ENCODE results near the gene STAT6.
A peak's percentile ranks its signal among the peaks of the same experiment; 100 is the strongest.
"Not testable (repeated sequence)": the region's sequence is repeated elsewhere in the genome, so short reads cannot be mapped to it uniquely, and the experiment has no call there.

Gene STAT6

DNA sequence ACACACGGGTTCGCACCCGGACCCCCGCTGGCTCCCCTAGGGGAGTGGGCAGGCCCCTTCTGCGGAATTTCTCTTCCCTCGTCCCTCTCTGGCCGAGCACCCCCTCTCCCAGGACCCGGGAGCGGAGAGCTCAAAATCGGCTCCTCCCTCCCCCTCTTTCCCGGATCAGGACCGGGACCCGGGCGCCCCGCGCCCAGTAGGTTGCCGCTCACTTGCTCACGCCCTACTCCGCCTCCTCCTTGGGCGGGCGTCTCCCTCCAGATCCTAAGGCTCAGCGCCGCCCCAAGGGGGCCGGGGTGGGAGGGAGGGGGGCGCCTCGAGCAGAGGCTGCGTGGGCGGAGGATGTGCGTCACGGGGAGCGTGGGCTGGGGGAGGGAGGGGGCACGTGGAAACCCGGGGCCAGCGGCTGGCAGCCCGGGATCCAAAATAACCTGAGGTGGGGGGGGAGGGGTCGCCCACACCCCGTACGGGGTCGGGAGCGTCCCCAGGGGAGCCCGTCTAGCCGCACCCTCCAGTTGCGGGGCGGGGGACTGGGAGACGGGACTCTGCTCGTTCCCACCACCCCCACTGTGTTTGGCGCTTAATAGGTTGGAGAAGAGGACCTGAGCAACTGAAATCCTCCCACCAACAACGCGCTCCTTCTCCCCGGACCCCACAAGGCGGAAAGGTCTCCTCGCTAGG lies 24.0 kb downstream of the STAT6 start:
- peak; percentile 68 for DNase-seq (ENCODE audit: low spot score)

GRCh38 chr12:57086493-57087009 lies 24.6 kb downstream of the STAT6 start:
- no peak for DNase-seq (ENCODE audit: low spot score)

GRCh38 chr12:57085999-57086492 lies 25.1 kb downstream of the STAT6 start:
- no peak for DNase-seq (ENCODE audit: low spot score)

DNA sequence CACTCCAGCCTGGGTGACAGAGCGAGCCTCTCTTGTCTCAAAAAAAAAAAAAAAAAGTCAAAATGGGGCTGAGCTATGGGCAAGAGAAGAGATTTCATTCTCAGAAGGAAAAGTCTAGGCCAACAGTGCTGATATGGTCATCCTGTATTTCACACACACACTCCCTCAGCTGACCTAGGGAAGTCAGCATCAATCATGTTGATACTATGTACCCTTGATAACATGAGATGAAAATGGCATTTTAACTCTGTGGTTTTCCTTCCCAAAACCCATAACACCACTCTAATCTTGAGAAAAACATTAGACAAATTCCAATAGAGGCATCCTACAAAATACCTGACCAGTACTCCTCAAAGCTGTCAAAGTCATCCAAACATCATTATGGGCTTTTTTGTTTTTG lies 30.3 kb downstream of the STAT6 start:
- DNase-seq (ENCODE audit: low spot score), result no peak

GRCh38 chr12:57079821-57080220 lies 31.3 kb downstream of the STAT6 start:
- peak; percentile 23 for DNase-seq (ENCODE audit: low spot score)

GRCh38 chr12:57078519-57079404 lies 32.4 kb downstream of the STAT6 start, which contains the start of gene NEMP1:
Gene NEMP1 (minus strand): TSS chr12:57078791. CDS start chr12:57078745, 46 bp downstream.
- DNase-seq (ENCODE audit: low spot score), result peak; percentile 100

DNA sequence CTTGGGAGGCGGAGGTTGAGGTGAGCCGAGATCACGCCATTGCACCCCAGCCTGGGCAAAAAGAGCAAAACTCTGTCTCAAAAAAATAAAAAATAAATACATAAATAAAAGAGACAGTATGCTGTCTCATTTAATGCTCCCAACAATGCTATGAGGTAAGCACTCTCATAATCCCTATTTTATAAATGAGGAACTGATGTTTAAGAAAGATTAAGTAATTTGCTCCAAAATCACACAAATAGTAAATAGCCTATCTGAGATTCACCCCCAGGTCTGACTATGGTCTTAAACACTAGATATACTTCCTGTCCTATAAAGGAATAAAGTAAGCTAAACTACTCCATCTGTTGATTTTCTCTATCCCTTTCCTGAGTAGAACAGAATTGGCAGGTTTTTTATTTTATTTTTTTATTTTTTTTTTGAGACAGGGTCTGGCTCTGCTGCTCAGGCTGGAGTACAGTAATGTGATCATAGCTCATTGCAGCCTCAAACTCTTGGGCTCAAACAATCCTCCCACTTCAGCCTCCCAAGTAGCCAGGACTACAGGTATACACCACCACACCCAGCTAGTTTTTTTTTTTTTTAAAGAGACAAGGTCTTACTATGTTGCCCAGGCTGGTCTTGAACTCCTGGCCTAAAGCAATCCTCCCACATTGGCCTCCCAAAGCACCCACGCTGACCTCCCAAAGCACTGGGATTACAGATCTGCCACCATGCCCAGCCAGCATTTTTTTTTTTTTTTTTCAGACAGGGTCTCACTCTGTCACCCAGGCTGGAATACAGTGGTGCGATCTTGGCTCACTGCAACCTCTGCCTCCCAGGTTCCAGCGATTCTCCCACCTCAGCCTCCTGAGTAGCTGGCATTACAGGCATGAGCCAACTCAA lies 37.4 kb downstream of the STAT6 start:
- DNase-seq (ENCODE audit: low spot score), result not testable (repeated sequence)

GRCh38 chr12:57072661-57073060 lies 38.5 kb downstream of the STAT6 start:
- no peak for DNase-seq (ENCODE audit: low spot score)

DNA sequence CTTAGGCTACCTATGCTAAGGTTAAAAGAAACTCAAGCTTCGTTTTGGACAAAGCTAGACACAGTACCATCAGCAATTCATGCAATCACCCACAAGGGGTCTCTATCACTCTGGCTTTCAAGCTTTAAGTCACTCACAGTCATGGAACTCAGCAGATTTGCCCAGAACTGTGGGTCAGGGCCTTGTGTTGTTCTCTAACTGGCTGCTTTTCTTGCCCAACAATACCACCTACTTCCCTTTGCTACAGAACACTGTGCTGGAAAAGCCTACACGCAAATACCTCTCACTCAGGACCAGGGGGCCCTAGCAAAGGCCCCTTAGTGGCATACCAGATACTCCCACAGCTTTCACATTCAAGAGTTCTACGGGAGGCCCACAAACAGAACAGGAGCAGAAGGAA lies 41.6 kb downstream of the STAT6 start:
- peak; percentile 92 for DNase-seq (ENCODE audit: low spot score)

- no peak for DNase-seq (ENCODE audit: low spot score)
Observed at GRCh38 chr12:57066245-57066644, 44.9 kb downstream of the STAT6 start.

- DNase-seq (ENCODE audit: low spot score), result no peak
Observed at GRCh38 chr12:57063991-57064685, 47.0 kb downstream of the STAT6 start.

DNA sequence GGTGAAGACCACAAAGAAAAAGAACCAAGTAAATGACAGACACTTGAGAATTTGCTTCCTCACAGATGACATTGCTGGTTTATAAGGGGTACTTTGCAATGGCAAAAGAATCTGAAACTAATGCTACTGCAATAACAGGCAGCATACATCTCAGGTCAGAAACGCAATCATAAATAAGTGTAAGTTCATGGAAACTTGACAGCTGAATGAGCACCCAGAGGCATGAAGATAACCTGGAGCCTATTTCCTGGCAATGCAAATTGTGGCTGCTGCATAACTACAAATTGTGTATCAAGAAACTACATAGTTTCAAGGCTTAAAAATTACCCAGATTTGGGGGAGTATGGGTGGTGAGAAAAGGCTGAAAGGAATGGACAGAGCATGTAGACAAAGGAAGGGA lies 52.7 kb downstream of the STAT6 start:
- no peak for DNase-seq (ENCODE audit: low spot score)

DNA sequence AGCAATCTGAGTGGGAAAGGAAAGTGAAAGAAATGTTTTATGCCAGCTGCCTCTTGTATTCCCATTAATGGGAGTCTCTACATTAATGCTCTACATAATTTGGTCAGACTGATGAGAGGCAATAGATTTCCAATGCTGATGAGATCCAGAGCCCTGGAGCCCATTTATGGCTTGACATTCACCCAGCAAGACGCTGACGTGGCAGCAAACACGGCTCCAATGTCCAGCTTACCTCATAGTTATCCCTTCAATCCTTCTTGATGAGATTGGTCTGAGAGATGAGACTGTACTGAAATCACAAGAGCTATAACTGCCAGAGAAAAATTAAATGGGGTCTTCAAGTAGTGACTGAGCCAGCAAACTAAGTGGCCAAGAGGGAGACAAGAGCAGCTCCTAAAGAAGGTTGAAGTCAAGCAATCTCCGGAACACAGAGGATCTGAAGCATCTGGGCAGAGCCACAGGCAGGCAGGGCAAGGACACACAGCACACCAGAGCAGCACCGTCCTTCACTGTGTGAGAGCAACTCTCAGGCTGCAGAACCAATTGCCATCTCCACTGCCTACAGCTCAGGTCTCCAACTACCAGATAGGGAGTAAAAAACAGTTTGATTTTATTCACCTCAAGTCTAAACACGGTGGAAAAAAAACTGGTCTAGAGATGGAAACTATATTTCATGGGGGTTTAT lies 54.0 kb downstream of the STAT6 start:
- no peak for DNase-seq (ENCODE audit: low spot score)

DNA sequence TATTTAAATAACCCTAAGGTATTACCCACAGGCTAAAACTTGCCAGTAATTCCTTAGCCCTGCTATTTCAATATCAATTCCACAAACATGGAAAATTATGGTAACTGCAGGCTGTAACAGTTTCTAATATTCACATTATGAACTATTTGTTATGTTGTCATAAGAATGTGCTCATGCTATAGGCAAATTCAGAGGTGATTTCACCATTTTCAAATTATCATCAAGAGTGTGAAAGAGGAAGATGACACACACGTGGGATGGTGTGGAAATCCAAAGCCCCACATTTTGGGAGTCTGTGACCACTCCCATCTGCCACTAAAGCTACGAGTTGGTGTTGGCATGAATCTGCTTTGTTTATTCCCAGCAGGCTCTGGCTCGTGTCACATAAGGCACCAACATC lies 55.3 kb downstream of the STAT6 start:
- no peak for DNase-seq (ENCODE audit: low spot score)

DNA sequence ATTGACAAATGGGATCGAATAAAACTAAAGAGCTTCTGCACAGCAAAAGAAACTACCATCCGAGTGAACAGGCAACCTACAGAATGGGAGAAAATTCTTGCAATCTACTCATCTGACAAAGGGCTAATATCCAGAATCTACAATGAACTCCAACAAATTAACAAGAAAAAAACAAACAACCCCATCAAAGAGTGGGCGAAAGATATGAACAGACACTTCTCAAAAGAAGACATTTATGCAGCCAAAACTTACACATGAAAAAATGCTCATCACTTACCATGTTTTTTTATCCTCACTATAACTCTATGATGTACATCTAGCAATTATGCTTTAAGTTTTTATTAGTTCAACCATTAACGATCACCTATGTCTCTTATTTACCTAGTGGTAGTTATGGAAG lies 57.3 kb downstream of the STAT6 start:
- DNase-seq (ENCODE audit: low spot score), result not testable (repeated sequence)

GRCh38 chr12:57053146-57053545 lies 58.0 kb downstream of the STAT6 start:
- not testable (repeated sequence) for DNase-seq (ENCODE audit: low spot score)

DNA sequence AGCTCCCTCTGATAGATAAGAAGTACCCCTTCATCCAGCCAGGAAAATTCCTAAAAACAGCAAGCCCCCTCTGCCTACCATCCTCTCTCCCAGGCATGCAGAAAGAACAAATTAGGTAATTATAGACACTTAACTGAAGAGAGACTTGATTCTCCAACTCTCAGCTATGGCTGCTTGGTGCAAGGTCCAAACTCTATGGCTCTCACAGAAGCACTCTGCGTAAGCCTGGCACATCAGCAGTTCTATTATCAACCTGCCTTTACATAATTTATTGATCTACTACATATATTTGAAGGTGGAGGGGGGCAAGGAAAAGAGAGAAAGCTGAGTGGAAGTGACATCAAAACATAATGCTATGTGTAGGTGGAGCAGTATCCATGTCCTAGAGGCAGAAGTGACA lies 60.2 kb downstream of the STAT6 start:
- DNase-seq (ENCODE audit: low spot score), result no peak

DNA sequence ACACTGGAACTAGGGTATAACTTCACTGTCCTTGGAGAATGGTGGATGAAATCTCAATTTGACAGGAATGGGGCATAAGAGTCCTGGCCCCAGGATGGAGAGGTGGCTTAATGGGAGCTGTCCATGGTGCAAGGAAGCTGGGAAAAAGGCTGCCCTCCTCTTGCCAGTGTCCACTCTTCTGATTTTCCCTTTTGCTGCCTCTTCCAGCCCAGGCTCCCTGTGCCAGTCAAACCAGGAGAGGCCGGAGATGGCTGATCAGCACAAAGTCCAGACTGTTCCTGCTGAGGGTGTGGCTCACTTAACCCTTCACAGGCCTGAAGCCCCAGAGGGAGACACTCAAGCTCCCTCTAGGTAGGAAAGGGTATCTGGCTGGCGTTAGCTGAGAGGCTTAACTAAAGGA lies 61.3 kb downstream of the STAT6 start, which contains the start of gene MYO1A:
MYO1A (minus strand) TSS at position 240 of the 400 bp plus-strand sequence. CDS start 1,806 bp downstream, outside the sequence.
- no peak for DNase-seq (ENCODE audit: low spot score)

- DNase-seq (ENCODE audit: low spot score), result no peak
Observed at GRCh38 chr12:57049119-57049446, 62.1 kb downstream of the STAT6 start.

GRCh38 chr12:57048423-57049118 lies 62.6 kb downstream of the STAT6 start:
- no peak for DNase-seq (ENCODE audit: low spot score)
